ENCODE results near the gene HK2.

The HK2 gene

DNA sequence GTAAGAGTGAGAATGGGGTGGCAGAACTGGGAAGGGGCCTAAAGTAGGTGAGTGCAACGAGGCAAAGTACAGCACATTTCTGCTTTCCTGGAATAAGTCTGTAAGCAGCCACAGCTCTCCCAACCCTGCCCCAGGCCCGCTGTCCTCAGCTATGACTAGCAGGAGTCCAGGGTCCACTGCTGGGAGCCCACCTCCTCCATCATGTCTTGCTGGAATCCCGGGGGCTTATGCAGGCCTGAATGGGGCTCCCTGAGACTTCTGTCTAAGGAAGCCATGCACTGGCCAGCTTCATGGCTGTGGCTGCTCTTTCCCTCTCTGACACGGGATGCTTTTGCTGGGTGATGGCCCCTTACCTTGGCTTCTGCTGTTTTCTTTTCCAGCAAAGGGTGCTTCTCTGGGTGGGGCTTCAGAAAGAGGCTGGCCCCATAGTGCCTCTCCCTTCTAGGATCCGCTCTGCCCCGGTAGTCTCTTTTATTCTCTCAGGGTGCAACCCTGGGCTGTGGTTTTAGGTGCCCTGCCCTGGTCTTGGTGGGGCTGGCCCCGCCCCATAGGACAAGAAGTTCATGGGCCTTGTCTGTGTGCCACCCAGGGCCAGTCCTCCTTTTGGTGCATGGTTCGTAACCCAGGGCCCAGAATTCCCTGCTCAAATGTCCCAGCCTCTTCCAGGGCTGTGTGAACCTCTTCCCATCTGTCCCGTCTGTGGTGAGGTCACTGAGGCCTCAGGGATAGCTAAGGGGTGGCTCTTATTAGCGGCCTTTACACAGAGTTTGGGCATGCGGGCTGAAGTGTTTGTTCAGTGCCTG, 90.7 kb downstream of the HK2 start:
- TF ChIP-seq CTCF (conservative IDR thresholded peaks at IDR 0.05; ENCODE audit: low read depth, low read length) = no peak
- H3K4me3 ChIP-seq (ENCODE audit: low read length) = no peak overlapping the region
- DNase-seq (ENCODE audit: low read depth) = no peak

DNA sequence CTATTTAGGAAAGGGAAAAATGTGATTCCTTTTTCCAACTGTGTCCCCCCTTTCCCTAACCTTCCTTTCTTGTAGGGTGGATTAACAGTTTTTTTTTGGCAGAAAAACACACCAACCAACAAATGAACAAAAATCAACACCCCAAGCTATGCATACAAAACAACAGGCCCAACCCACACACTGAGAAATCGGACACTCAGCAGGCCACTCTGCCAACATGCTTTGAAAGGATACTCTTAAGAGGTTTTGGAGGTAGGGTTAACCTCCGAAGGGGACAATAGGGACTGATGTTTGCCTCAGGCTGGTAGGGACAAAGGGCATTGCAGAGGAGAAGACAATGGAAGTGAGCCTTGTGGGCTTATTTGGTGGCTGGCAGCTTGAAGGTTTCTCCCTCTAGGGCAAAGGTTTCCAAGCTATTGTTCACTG, 91.4 kb downstream of the HK2 start:
- TF ChIP-seq CTCF (conservative IDR thresholded peaks at IDR 0.05; ENCODE audit: low read depth, low read length) = no peak
- DNase-seq (ENCODE audit: low read depth) = no peak
- no peak overlapping the region for H3K4me3 ChIP-seq (ENCODE audit: low read length)

GRCh38 chr2:74927621-74928020, 93.7 kb downstream of the HK2 start:
- TF ChIP-seq CTCF (conservative IDR thresholded peaks at IDR 0.05; ENCODE audit: low read depth, low read length) = no peak
- no peak for DNase-seq (ENCODE audit: low read depth)
- no peak overlapping the region for H3K4me3 ChIP-seq (ENCODE audit: low read length)

DNA sequence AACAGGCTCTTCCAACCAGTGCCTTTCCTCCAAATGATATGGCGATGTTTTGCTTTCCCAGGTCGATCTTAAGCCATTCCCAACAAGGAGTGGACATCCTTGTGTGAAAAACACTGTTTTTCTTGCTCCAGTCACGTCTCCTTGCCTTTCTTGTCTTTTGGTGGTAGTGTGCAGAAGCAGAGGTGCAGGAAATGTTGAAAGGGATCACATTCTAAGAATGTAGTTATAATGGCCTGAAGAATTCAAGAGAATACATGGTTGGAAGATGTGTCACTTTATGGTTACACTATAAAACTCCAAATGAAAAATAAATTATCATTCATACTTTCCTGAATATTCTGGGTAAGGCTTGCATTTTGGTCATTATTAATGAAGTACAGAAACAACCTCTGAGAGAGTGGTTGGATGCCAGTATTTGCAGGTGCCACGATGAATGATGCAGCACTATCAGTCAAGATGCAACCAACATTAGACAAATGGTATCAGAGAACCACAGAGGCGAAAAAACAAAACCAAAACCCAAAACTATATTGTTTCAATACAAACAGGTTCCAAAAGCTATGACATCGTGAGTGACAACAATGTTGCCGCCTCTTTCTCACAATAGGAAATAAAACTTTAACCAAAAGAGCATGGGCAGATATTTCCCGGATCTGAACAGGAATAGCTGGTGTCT, 97.0 kb downstream of the HK2 start:
- no peak for DNase-seq (ENCODE audit: low read depth)
- no peak overlapping the region for H3K4me3 ChIP-seq (ENCODE audit: low read length)
- TF ChIP-seq CTCF (conservative IDR thresholded peaks at IDR 0.05; ENCODE audit: low read depth, low read length) = no peak

- no peak for DNase-seq (ENCODE audit: low read depth)
- H3K4me3 ChIP-seq (ENCODE audit: low read length) = no peak overlapping the region
- TF ChIP-seq CTCF (conservative IDR thresholded peaks at IDR 0.05; ENCODE audit: low read depth, low read length) = no peak
Observed at GRCh38 chr2:74931940-74932339, 98.0 kb downstream of the HK2 start.

DNA sequence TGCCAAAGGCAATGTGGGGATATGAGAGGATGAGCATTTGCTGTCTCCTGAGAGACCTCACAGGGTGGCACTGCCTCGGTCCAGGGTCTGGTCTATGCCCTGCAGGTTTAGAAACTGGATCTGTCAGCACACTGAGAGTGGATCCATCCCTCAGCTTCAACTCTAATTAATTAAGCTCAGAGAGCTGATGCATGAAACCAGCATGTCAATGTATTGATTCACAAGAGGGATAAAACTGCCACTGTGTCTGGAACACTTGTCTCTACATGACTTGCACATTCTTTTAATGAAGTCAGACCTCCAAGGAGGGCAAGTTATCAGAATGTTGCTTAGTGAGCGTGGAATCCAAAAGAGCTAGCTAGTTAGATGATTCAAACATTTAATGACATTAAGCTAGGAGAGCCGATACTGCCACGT, 102.1 kb downstream of the HK2 start:
- DNase-seq (ENCODE audit: low read depth) = peak; percentile 54
- H3K4me3 ChIP-seq (ENCODE audit: low read length) = no peak overlapping the region
- TF ChIP-seq CTCF (conservative IDR thresholded peaks at IDR 0.05; ENCODE audit: low read depth, low read length) = no peak

Data from retinal pigment epithelial cell (primary cell).